ENCODE results near the gene FUT8.

- TF ChIP-seq ZFP30 (CRISPR knock-in tag; IDR thresholded peaks at IDR 0.05) (no peak), RARB (CRISPR knock-in tag; IDR thresholded peaks at IDR 0.05) (no peak), ZNF565 (CRISPR knock-in tag; conservative IDR thresholded peaks at IDR 0.05; ENCODE audit: low read depth) (no peak), PPARA (CRISPR knock-in tag; IDR thresholded peaks at IDR 0.05; ENCODE audit: borderline replicate concordance) (no peak), BACH2 (CRISPR knock-in tag; IDR thresholded peaks at IDR 0.05; ENCODE audit: borderline replicate concordance) (no peak)
These were observed 148.0 kb downstream of the FUT8 start for GRCh38 chr14:65560340-65561027.
